Glutamatergic neuron (in vitro differentiated cells): ENCODE data around the gene NETO2. TPM values are rescaled to one million over a fixed set of nuclear protein-coding genes. Genes with fewer than 3 reads are reported as not detected.
"Not testable (repeated sequence)": the region's sequence is repeated elsewhere in the genome, so short reads cannot be mapped to it uniquely, and the experiment has no call there.

Source experiments
- DNase-seq: peaks from one replicate; pipeline ENCODE4 v3.0.0; 2022
- H3K27ac Mint-ChIP-seq: one replicate; pipeline ENCODE4 v1.8.0; 2020; ENCODE audit warnings: mild to moderate bottlenecking, mixed read lengths, inconsistent platforms; ENCODE audit not compliant: unreplicated experiment
- H3K27me3 Mint-ChIP-seq: one replicate; pipeline ENCODE4 v1.8.0; 2020; ENCODE audit warnings: mild to moderate bottlenecking, moderate library complexity, mixed read lengths, inconsistent platforms; ENCODE audit not compliant: unreplicated experiment
- H3K36me3 Mint-ChIP-seq: one replicate; pipeline ENCODE4 v1.8.0; 2020; ENCODE audit warnings: mild to moderate bottlenecking, mixed read lengths, inconsistent platforms; ENCODE audit not compliant: unreplicated experiment
- H3K4me1 Mint-ChIP-seq: one replicate; pipeline ENCODE4 v1.8.0; 2020; ENCODE audit warnings: mild to moderate bottlenecking, low read depth, mixed read lengths, inconsistent platforms; ENCODE audit not compliant: unreplicated experiment
- H3K4me3 Mint-ChIP-seq: one replicate; pipeline ENCODE4 v1.8.0; 2020; ENCODE audit warnings: mild to moderate bottlenecking, mixed read lengths, inconsistent platforms; ENCODE audit not compliant: unreplicated experiment
- H3K9me3 Mint-ChIP-seq: one replicate; pipeline ENCODE4 v1.8.0; 2020; ENCODE audit warnings: mild to moderate bottlenecking, moderate library complexity, mixed read lengths, inconsistent platforms; ENCODE audit not compliant: unreplicated experiment
- long read RNA-seq: library from polyadenylated mRNA; unstranded; transcript quantifications from one replicate; pipeline ENCODE4 v2.0.0, GENCODE V29; 2020; ENCODE audit not compliant: unreplicated experiment
- total RNA-seq: library from RNA; stranded (reverse); fragmentation: NEBNext Ultra II Directional; extraction: Animal tissue kit (Norgen Biotek cat#: 25700); gene quantifications from one replicate; pipeline ENCODE4 v1.2.1, GENCODE V29; 2021; ENCODE audit not compliant: unreplicated experiment
- TF ChIP-seq, protein P1 (sequence below): fragments of 200-600 bp; sonication (generic); IDR thresholded peaks from one replicate; pipeline ENCODE4 v1.5.0; 2021; ENCODE audit not compliant: partially characterized antibody, unreplicated experiment

NETO2 gene, protein sequence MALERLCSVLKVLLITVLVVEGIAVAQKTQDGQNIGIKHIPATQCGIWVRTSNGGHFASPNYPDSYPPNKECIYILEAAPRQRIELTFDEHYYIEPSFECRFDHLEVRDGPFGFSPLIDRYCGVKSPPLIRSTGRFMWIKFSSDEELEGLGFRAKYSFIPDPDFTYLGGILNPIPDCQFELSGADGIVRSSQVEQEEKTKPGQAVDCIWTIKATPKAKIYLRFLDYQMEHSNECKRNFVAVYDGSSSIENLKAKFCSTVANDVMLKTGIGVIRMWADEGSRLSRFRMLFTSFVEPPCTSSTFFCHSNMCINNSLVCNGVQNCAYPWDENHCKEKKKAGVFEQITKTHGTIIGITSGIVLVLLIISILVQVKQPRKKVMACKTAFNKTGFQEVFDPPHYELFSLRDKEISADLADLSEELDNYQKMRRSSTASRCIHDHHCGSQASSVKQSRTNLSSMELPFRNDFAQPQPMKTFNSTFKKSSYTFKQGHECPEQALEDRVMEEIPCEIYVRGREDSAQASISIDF
- 26.3 TPM for total RNA-seq
- long read RNA-seq, full-length matches to known transcripts: 1 of 3 reads
- long read RNA-seq, partial matches to known transcripts: 2 of 3 reads
- long read RNA-seq, other reads (novel, unspliced or antisense): 0 of 3 reads

DNA sequence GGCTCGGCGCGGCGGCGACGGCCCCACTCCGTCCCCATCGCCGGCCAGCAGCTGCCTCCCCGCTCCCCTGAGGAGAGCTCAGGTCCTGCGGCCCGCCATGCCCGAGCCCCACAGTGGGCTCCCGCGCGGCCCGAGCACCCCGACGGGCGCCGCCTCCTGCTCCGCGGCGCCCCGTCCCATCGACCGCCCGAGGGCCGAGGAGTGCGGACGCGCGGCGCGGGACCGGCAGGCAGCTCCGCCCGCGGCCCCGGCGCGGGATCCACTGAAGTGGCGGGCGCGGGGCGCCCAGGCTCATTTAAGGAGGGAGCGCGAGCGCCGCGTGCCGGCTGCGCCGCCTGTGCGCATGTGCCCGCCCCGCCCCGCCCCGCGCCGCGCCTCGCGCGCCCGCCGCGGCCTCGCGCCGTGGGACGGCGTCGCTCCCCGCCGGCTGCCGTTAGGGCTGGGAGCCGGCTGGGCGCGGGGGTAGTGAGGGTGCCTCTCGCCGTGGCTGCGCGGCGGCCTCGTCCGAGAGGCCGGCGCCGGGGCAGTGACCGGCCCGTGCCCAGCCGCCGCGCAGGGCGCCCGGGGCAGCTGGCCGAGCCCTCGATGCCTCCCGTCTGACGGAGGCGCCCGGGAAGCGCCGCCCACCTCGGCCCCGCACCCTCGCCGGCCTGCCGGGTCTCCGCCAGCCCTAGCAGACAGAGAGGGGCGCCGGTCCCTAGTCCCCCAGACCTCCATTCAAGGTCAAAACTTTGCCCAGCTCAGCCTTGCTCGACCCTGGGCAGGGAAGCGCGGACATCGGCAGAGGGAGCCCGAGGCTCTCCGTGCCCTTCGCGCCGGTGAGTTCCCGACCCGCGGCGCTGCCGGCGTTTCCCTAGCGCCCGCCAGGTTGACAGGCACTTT is at the start of gene NETO2:
TSS of gene NETO2 (minus strand) at position 269 of the 882 bp plus-strand sequence. CDS start 333 bp downstream, outside the sequence.
- H3K9me3 Mint-ChIP-seq: peaks cover 11% of the 10 kb centered on the region
- DNase-seq: peak; percentile 78
- H3K4me3 Mint-ChIP-seq: peak within 1 kb of the TSS; percentile 83
- H3K27me3 Mint-ChIP-seq: peaks cover 12% of the 10 kb centered on the region
- no peak within 1 kb of the TSS for H3K27ac Mint-ChIP-seq
- peaks cover 5% of the 10 kb centered on the region for H3K4me1 Mint-ChIP-seq
- TF ChIP-seq, protein P1, sequence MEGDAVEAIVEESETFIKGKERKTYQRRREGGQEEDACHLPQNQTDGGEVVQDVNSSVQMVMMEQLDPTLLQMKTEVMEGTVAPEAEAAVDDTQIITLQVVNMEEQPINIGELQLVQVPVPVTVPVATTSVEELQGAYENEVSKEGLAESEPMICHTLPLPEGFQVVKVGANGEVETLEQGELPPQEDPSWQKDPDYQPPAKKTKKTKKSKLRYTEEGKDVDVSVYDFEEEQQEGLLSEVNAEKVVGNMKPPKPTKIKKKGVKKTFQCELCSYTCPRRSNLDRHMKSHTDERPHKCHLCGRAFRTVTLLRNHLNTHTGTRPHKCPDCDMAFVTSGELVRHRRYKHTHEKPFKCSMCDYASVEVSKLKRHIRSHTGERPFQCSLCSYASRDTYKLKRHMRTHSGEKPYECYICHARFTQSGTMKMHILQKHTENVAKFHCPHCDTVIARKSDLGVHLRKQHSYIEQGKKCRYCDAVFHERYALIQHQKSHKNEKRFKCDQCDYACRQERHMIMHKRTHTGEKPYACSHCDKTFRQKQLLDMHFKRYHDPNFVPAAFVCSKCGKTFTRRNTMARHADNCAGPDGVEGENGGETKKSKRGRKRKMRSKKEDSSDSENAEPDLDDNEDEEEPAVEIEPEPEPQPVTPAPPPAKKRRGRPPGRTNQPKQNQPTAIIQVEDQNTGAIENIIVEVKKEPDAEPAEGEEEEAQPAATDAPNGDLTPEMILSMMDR: peak; percentile 46
- no peaks in the 10 kb centered on the region for H3K36me3 Mint-ChIP-seq

GRCh38 chr16:47182318-47182717 is 38.6 kb upstream of the NETO2 start:
- H3K4me3 Mint-ChIP-seq: no peak overlapping the region
- DNase-seq: no peak
- TF ChIP-seq, protein P1: no peak
- peaks cover 9% of the 10 kb centered on the region for H3K9me3 Mint-ChIP-seq
- H3K27ac Mint-ChIP-seq: no peak overlapping the region
- peaks cover 5% of the 10 kb centered on the region for H3K27me3 Mint-ChIP-seq
- no peaks in the 10 kb centered on the region for H3K4me1 Mint-ChIP-seq
- peaks cover 17% of the 10 kb centered on the region for H3K36me3 Mint-ChIP-seq

DNA sequence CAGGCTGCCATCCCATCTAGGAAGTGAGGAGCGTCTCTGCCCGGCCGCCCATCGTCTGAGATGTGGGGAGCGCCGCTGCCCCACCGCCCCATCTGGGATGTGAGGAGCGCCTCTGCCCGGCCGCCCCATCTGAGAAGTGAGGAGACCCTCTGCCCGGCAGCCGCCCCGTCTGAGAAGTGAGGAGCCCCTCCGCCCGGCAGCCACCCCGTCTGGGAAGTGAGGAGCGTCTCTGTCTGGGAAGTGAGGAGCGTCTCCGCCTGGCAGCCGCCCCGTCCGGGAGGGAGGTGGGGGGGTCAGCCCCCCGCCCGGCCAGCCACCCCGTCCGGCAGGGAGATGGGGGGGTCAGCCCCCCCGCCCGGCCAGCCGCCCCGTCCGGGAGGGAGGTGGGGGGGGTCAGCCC is 37.3 kb upstream of the NETO2 start:
- H3K4me3 Mint-ChIP-seq, H3K9me3 Mint-ChIP-seq, H3K27me3 Mint-ChIP-seq, H3K27ac Mint-ChIP-seq, DNase-seq, H3K4me1 Mint-ChIP-seq: not testable (repeated sequence)
- H3K36me3 Mint-ChIP-seq: peaks cover 17% of the 10 kb centered on the region

GRCh38 chr16:47180073-47180472 is 36.3 kb upstream of the NETO2 start:
- TF ChIP-seq, protein P1: no peak
- H3K4me3 Mint-ChIP-seq: no peak overlapping the region

DNA sequence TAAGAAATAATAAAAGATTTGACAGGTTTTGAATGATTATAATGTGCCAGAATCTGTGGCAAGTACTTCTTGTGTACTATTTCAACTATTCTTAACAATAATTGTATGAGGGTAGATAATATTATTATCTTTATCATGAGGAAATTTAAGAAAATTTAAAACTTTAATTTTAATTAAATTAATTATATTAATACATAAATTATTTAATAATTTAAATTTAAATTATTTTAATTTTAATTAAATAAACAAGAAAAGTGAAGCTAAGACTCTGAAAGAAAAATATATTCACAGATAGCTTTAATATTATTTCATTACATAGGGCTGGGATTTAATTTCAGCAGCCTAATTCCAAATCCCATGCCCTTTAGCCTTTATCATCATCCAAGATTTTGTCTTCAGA is 31.4 kb upstream of the NETO2 start:
- Mint-ChIP-seq H3K4me3 (no peak overlapping the region), H3K36me3 (peaks cover 6% of the 10 kb centered on the region), H3K9me3 (peaks cover 4% of the 10 kb centered on the region), H3K27me3 (peaks cover 3% of the 10 kb centered on the region), H3K27ac (no peak overlapping the region), H3K4me1 (no peaks in the 10 kb centered on the region)
- TF ChIP-seq, protein P1: no peak
- DNase-seq: no peak

More at GRCh38 chr16:47180073-47180472, 36.3 kb upstream of the NETO2 start:
- peaks cover 17% of the 10 kb centered on the region for H3K36me3 Mint-ChIP-seq
- no peak for DNase-seq
- H3K4me1 Mint-ChIP-seq: no peaks in the 10 kb centered on the region
- H3K27ac Mint-ChIP-seq: no peak overlapping the region
- peaks cover 5% of the 10 kb centered on the region for H3K27me3 Mint-ChIP-seq
- H3K9me3 Mint-ChIP-seq: peaks cover 9% of the 10 kb centered on the region
